Motor neuron (in vitro differentiated cells): ENCODE measurements around the gene IGLON5. TPM values are rescaled to one million over a fixed set of nuclear protein-coding genes. Genes with fewer than 3 reads are reported as not detected.

ENCODE experiments used
- ATAC-seq, 8 experiments: fragments of 200-7000 bp; cut with Tn5 transposase; replicated peaks in 6 of 8; 2 replicates each; pipeline ENCODE4 v1.8.0; 2021; ENCODE audit warnings: mild to moderate bottlenecking in 8 of 8, moderate library complexity in 8 of 8
- H3K27ac ChIP-seq, 2 donors: fragments of 250-450 bp; sonication (Bioruptor Pico); 2 replicates each; pipeline ENCODE4 v1.9.0; 2021; ENCODE audit warnings: antibody characterized with exemption in 2 of 2, mild to moderate bottlenecking in 2 of 2, moderate library complexity in 1 of 2
- H3K4me1 ChIP-seq, 2 donors: fragments of 250-450 bp; sonication (Bioruptor Pico); replicated peaks in 1 of 2; 2 replicates each; pipeline ENCODE4 v1.6.1; 2021; ENCODE audit warnings: antibody characterized with exemption in 2 of 2, mild to moderate bottlenecking in 2 of 2, moderate library complexity in 1 of 2
- H3K4me3 ChIP-seq, 5 donors: fragments of 250-450 bp; sonication (Bioruptor Pico); 2 replicates each; pipeline ENCODE4 v1.9.0; 2021; ENCODE audit warnings: antibody characterized with exemption in 5 of 5, mild to moderate bottlenecking in 5 of 5, moderate library complexity in 4 of 5
- WGBS, 10 experiments: fragments of 450-650 bp; shearing (Covaris generic); methylation state at CpG; one replicate each; pipeline ENCODE4 v1.0.0; 2022; 5-methylcytosine and 5-hydroxymethylcytosine counted together
- in situ Hi-C, 9 experiments: fragments of 400-800 bp; cut with MboI; loops; one replicate each; pipeline ENCODE4 v1.15.0; 2021; ENCODE audit warnings: low sequenced_read_pairs in 9 of 9, low pct_unique_long_range_greater_than_20kb in 2 of 9; ENCODE audit not compliant: unreplicated experiment in 9 of 9
- total RNA-seq, 8 experiments: library from RNA; unstranded; fragments of 300-600 nt; gene quantifications; 2 replicates each; pipeline versions ENCODE4 v1.2.3 to v1.2.4, GENCODE V29; 2022

IGLON5 gene
- total RNA-seq, 8 experiments from 2014 or later, result 0.20 to 13.0 (median 5.7) TPM

- WGBS, 10 experiments, result 60 to 100% (median 82%) methylated on average over 1 to 6 of the region's 6 CpGs
- ATAC-seq, result no peak
- Histone ChIP-seq H3K4me1 (peaks cover 4 to 5% of the 10 kb centered on the region in 2 donors), H3K4me3 (no peak overlapping the region), H3K27ac (no peak overlapping the region)
- in situ Hi-C loops, result no loop called here
Observed at GRCh38 chr19:51331716-51332115, 20.3 kb downstream of the IGLON5 start.

DNA sequence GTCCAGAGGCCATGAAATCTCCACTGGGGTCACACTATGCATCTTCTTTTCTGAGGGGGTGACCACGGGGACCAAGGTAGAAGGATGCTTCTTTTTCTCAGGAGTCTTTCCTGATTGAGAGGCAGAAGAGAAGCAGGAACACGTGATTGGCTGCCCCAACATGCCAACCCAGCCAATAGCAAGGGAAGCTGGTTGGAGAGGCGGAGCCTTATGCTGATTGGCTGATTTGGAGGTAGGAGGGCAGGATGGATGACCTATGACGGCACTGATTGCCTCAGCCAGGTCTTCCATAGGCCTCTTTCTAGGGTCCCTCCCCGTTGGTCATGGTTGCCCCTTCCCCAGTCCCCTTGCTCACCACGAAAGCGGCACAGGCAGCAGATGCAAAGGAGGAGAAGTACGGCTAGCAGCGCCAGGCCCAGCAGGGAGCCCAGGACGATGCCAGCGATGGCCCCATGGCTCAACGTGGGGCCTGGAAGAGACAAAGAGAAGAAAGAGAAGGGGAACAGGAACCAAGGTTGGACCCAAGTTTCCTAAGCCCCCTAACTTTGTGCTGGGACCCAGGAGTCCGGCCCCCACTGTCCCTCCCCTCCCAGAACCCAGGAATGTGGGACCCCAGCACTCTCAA is 22.5 kb downstream of the IGLON5 start:
- WGBS, 10 experiments, result 68 to 100% (median 83%) methylated on average over 1 to 5 of the region's 13 CpGs; no CpG with 5 or more reads in 3 of the 10 experiments
- Histone ChIP-seq H3K4me3 (no peak overlapping the region), H3K4me1 (no peaks in the 10 kb centered on the region), H3K27ac (no peak overlapping the region)
- no peak for ATAC-seq
- in situ Hi-C loops, result no loop called here

DNA sequence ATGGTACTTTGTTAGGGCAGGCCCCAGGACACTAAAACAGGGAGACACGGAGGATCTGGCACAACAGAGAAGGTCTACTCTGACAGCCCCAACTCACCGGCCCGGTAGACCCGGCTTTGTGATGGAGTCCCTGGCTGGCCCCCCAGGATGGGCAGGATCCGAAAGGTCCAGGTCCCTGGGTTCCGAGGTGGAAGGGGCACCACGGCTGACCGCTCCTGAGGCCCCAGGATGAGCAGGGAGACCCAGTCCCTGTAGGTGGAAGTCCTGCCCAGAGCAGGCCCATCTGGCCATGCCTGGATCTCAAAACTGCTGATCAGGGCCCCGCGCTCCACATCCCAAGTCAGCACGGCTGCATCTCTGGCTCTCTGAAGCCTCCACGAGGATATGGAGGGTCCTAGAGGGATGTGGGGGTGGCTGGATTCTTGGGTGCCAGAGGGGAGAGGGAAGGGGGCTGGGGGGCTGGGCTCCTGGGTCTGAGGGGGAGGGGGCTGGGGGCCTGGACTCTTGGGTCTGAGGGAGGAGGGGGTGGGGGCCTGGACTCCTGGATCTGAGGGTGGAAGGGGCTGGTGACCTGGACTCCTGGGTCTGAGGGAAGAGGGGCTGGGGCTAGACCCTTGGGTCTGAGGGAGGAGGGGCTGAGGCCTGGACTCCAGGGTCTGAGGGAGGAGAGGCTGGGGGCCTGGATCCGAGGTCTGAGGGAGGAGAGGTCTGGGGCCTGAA is 25.9 kb downstream of the IGLON5 start:
- 76 to 100% (median 92%) methylated on average over 1 to 5 of the region's 13 CpGs; no CpG with 5 or more reads in 7 of the 10 experiments for WGBS, 10 experiments
- Histone ChIP-seq H3K27ac (no peak overlapping the region), H3K4me3 (no peak overlapping the region), H3K4me1 (peaks cover 0 to 7% of the 10 kb centered on the region in 2 donors)
- in situ Hi-C loops, result no loop called here
- ATAC-seq, result no peak

GRCh38 chr19:51337861-51338562 is 26.6 kb downstream of the IGLON5 start:
- H3K4me3 ChIP-seq, result peak overlapping the region in 3 of 5 donors; percentile 81 to 85 (median 85)
- in situ Hi-C loops, result no loop called here
- H3K27ac ChIP-seq, result no peak overlapping the region
- 51 to 100% (median 85%) methylated on average over 1 to 9 of the region's 19 CpGs; no CpG with 5 or more reads in 2 of the 10 experiments for WGBS, 10 experiments
- H3K4me1 ChIP-seq, result peaks cover 0 to 7% of the 10 kb centered on the region in 2 donors
- ATAC-seq, result no peak

DNA sequence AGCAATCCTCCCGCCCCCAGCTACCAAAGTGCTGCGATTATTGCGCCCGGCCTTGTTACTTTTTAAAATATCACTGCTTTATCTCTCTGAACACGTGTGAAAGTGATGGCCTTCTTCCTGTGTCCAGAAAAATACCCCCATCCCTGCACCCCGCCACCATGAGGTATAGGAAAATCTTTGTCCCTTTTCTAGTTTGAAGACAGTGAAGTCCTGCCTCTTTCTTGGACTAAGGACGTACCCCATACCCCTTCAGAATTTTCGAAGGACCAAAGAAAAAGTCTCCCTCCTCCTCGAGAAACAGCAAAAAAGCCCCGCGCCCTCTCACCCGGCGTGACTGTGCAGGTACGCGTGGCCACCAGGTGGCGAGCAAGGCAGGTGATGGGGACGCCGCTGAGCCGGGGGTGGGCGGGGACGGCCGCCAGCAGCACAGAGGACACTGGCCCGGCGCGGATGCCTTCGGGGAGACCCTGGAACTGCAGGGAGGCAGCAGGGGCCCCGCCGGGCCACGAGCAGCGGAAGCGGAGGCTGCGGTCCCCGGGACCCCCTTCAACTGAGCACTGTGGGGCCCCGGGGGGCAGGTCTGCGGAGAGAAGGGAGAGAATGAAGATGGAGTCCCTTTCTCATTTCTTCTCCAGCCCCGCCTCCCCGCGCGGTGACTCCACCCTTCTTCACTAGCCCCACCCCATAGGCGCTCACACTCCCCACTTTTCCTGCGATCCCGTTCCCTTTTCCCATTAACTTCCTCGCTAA is 27.3 kb downstream of the IGLON5 start:
- Histone ChIP-seq H3K27ac (peak overlapping the region; percentile 71), H3K4me3 (peak overlapping the region; percentile 72 to 85 (median 82)), H3K4me1 (peaks cover 0 to 7% of the 10 kb centered on the region in 2 donors)
- in situ Hi-C loops, result no loop called here
- ATAC-seq, result peak; percentile 41 to 67 (median 50)
- 0 to 82% (median 43%) methylated on average over 1 to 10 of the region's 43 CpGs; no CpG with 5 or more reads in 1 of the 10 experiments for WGBS, 10 experiments

DNA sequence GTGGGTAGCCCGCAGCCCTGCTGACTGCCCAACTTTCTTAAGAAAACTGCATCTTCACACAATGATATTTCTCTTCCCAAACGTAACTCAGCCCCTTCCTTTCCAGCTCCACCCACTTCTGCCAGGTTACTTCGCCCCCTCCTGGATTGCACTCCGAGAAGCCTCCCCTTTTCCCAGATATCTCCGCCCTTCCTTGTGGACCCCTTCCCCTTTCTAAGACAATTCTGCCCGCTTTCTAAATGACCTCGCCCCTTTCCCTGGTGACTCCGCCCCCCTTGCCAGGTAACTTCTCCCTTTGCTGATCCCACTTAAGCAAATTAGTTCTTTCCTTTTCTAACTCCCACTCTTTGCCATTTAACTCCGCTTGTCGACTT is 27.9 kb downstream of the IGLON5 start:
- in situ Hi-C loops, result no loop called here
- peak in 5 of 8 experiments; percentile 0 to 4 (median 1) for ATAC-seq
- 0 to 4% (median 0%) methylated on average over 1 to 8 of the region's 10 CpGs; no CpG with 5 or more reads in 3 of the 10 experiments for WGBS, 10 experiments
- Histone ChIP-seq H3K27ac (peak overlapping the region in 1 of 2 donors; percentile 71), H3K4me1 (peaks cover 0 to 7% of the 10 kb centered on the region in 2 donors), H3K4me3 (peak overlapping the region; percentile 72 to 85 (median 82))

DNA sequence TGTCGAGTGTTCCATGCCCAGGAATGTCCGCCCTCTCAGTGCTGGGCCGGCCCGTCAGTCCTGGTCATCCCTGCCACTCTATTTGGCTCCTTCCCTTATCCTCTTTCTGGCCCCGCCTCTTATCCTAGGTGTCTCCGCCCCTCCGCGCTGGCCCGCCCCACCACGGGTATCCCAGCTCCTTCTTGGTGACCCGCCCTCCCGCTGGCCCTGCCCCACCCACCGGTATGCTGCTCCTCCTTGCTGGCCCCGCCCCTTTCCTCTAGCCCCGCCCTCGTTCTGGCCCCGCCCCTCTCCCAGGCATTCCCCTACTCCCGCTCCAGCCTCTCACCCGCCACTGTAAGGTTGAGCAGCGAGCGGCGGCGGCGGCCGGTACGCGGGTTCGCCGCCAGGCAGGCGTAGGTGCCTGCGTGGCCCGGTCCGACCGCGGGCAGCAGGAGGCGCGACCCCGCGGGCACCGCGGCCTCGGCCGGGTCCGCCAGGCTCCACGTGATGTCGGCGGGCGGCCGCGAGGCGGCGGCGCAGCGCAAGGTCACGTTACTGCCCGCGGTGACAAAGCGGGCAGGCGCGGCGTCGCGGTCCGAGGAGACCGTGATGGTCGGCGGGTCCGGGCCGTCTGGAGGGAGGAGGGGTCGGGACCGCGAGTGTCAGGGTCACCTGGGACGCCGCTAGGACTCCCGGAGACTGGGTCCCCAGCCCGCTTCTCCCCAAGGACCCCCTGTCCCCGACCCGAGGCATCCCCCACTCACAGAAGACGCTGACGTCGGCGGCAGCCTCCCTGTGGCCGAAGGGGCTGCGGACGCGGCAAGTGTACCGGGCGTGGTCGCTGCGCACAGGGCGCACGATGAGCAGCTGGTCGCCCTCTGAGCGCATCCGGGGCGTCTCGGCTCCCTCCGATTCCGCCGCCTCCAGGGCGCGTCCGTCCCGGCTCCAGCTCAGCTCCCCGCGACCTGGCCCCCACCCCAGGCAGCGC is 28.5 kb downstream of the IGLON5 start:
- Histone ChIP-seq H3K4me3 (peak overlapping the region; percentile 72 to 85 (median 82)), H3K27ac (peak overlapping the region; percentile 88 to 94), H3K4me1 (peaks cover 0 to 7% of the 10 kb centered on the region in 2 donors)
- WGBS, 10 experiments, result 0 to 7% (median 0%) methylated on average over 1 to 11 of the region's 107 CpGs; no CpG with 5 or more reads in 7 of the 10 experiments
- in situ Hi-C loops, result no loop called here
- peak; percentile 67 to 85 (median 82) for ATAC-seq

DNA sequence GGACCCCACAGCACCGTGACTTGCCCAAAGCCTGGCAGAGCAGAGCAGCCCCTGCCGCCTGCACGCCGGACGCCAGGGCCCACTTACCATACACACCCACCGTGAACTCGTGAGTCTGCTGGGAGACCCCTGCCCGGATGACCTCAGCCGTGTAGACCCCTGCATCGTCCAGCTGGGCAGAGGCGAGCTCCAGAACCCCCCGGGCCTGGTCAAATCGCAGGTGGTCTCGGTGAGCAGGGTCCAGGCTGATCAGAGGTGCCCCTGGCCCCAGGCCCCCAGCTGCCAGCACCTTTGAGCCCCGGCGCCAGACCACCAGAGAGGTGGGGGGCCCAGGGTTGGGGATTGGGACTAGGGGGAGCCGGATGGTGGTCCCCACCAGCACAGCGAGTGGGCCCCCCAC is 29.6 kb downstream of the IGLON5 start:
- in situ Hi-C loops, result no loop called here
- no peak for ATAC-seq

GRCh38 chr19:51341976-51342580 is 30.6 kb downstream of the IGLON5 start, which contains the start of gene VSIG10L:
TSS of gene VSIG10L (minus strand) at chr19:51342139. CDS start at chr19:51342124, 15 bp downstream.
- in situ Hi-C loops, result no loop called here
- ATAC-seq, result no peak

More for the DNA sequence above, 29.6 kb downstream of the IGLON5 start:
- H3K4me1 ChIP-seq, result peaks cover 0 to 7% of the 10 kb centered on the region in 2 donors
- H3K27ac ChIP-seq, result peak overlapping the region in 1 of 2 donors; percentile 94
- H3K4me3 ChIP-seq, result peak overlapping the region in 2 of 5 donors; percentile 82 to 85
- WGBS, 10 experiments, result 20 to 88% (median 67%) methylated on average over 1 to 9 of the region's 18 CpGs; no CpG with 5 or more reads in 6 of the 10 experiments

GRCh38 chr19:51342631-51343569 is 31.5 kb downstream of the IGLON5 start:
- 66 to 100% (median 95%) methylated on average over 1 to 5 of the region's 9 CpGs; no CpG with 5 or more reads in 4 of the 10 experiments for WGBS, 10 experiments
- no peak for ATAC-seq
- Histone ChIP-seq H3K4me3 (no peak overlapping the region), H3K4me1 (peaks cover 0 to 7% of the 10 kb centered on the region in 2 donors), H3K27ac (no peak overlapping the region)
- in situ Hi-C loops, result no loop called here

More at GRCh38 chr19:51341976-51342580, 30.6 kb downstream of the IGLON5 start, which contains the start of gene VSIG10L:
- H3K27ac ChIP-seq, result peak within 1 kb of the TSS in 1 of 2 donors; percentile 94
- H3K4me3 ChIP-seq, result peak within 1 kb of the TSS in 2 of 5 donors; percentile 82 to 85
- WGBS, 10 experiments, result 0 to 80% methylated on average over 1 of the region's 3 CpGs; no CpG with 5 or more reads in 8 of the 10 experiments
- H3K4me1 ChIP-seq, result peaks cover 0 to 7% of the 10 kb centered on the region in 2 donors
